Endothelial cell of umbilical vein (primary cell): ENCODE data around the gene RAD23B. TPM values are rescaled to one million over a fixed set of nuclear protein-coding genes. Genes with fewer than 3 reads are reported as not detected.

ENCODE experiments used
- BruUV-seq: library from RNA; stranded (reverse); fragments of 400-500 nt; replicated peaks from 2 replicates; lab custom pipeline; 2021; lab: Mats Ljungman, UMichigan
- CTCF ChIA-PET: fragments of 300-600, 350-600 bp; sonication (Branson Sonifier 250); formaldehyde crosslinking; loops from one replicate; lab custom pipeline; 2021; ENCODE audit warnings: antibody characterized with exemption, inconsistent platforms; lab: Charles Lee
- POLR2A ChIA-PET: fragments of 300-600, 350-600 bp; sonication (Branson Sonifier 250); formaldehyde crosslinking; loops from one replicate; lab custom pipeline; 2021; ENCODE audit warnings: antibody characterized with exemption, inconsistent platforms; lab: Charles Lee
- DNase-seq: peaks from one replicate; pipeline ENCODE4 v3.0.0-alpha.2; 2011; ENCODE audit warnings: low read depth, low spot score
- FAIRE-seq: peaks from 2 replicates; lab custom pipeline; 2011; peaks lifted over from hg19 to GRCh38; lab: Jason Lieb, UNC
- H2AFZ ChIP-seq: 2 replicates; pipeline ENCODE4 v1.6.0; 2012; ENCODE audit warnings: low read depth, low read length, control low read depth, inconsistent platforms
- H3K27ac ChIP-seq: 2 replicates; pipeline ENCODE4 v1.5.1; 2011; ENCODE audit warnings: low read depth, mild to moderate bottlenecking, control low read depth, low read length, moderate library complexity; ENCODE audit not compliant: insufficient read depth
- H3K27me3 ChIP-seq, 2 experiments: 2 replicates each; pipeline versions ENCODE4 v1.6.0 to v1.6.1; 2011; ENCODE audit warnings: low read length in 2 of 2, mixed read lengths in 1 of 2; ENCODE audit not compliant: control insufficient read depth in 2 of 2, insufficient read depth in 2 of 2
- H3K36me3 ChIP-seq, 2 experiments: 2 replicates in 1 of 2; 3 replicates in 1 of 2; pipeline ENCODE4 v1.5.1; 2011; ENCODE audit warnings: low read length in 2 of 2, mild to moderate bottlenecking in 1 of 2, moderate library complexity in 1 of 2; ENCODE audit not compliant: control insufficient read depth in 2 of 2, insufficient read depth in 2 of 2; ENCODE audit errors: extremely low read depth in 1 of 2
- H3K4me1 ChIP-seq: 3 replicates; pipeline ENCODE4 v1.5.1; 2011; ENCODE audit warnings: mild to moderate bottlenecking, low read length; ENCODE audit not compliant: control insufficient read depth, insufficient read depth; ENCODE audit errors: extremely low read depth
- H3K4me2 ChIP-seq: 2 replicates; pipeline ENCODE4 v1.6.1; 2011; ENCODE audit warnings: low read length, control low read depth, mixed read lengths; ENCODE audit not compliant: insufficient read depth
- H3K4me3 ChIP-seq, 3 experiments: fragments of 200-600 bp in 1 of 3; sonication (generic), shearing (Covaris generic) in 1 of 3; replicated peaks in 1 of 3; 2 replicates each; pipeline ENCODE4 v1.5.1; 2011 to 2016; ENCODE audit warnings: control low read depth in 3 of 3, low read length in 3 of 3, mild to moderate bottlenecking in 2 of 3, inconsistent platforms in 1 of 3, low read depth in 1 of 3, moderate library complexity in 1 of 3; ENCODE audit not compliant: insufficient read depth in 1 of 3
- H3K79me2 ChIP-seq: 2 replicates; pipeline ENCODE4 v1.6.0; 2012; ENCODE audit warnings: low read length, inconsistent platforms; ENCODE audit not compliant: control insufficient read depth, insufficient read depth
- H3K9ac ChIP-seq: replicated peaks from 2 replicates; pipeline ENCODE3; 2011; ENCODE audit warnings: low read length, control low read depth; ENCODE audit not compliant: insufficient read depth; ENCODE audit errors: extremely low read depth
- H3K9me1 ChIP-seq: replicated peaks from 3 replicates; pipeline ENCODE4 v1.6.0; 2011; ENCODE audit warnings: mild to moderate bottlenecking, low read length; ENCODE audit not compliant: control insufficient read depth, insufficient read depth; ENCODE audit errors: extremely low read depth
- H3K9me3 ChIP-seq: replicated peaks from 2 replicates; pipeline ENCODE4 v1.5.1; 2012; ENCODE audit warnings: low read length, inconsistent platforms; ENCODE audit not compliant: control insufficient read depth, insufficient read depth
- H4K20me1 ChIP-seq: replicated peaks from 2 replicates; pipeline ENCODE3; 2011; ENCODE audit warnings: mild to moderate bottlenecking, low read length; ENCODE audit not compliant: control insufficient read depth, insufficient read depth; ENCODE audit errors: extremely low read depth
- CTCF ChIP-seq, 2 donors: IDR thresholded peaks; 1 replicate in 1 of 2; 2 replicates in 1 of 2; pipeline ENCODE4 v1.5.1; 2011; ENCODE audit warnings: low read length in 2 of 2, mild to moderate bottlenecking in 2 of 2, moderate library complexity in 2 of 2, control low read depth in 1 of 2, inconsistent platforms in 1 of 2, low read depth in 1 of 2; ENCODE audit not compliant: insufficient read depth in 1 of 2; ENCODE audit errors: extremely low read depth in 1 of 2
- EZH2 ChIP-seq: IDR thresholded peaks from 2 replicates; pipeline ENCODE4 v1.6.1; 2012; ENCODE audit warnings: borderline replicate concordance, low read depth, mild to moderate bottlenecking, moderate library complexity, low read length, inconsistent platforms; ENCODE audit not compliant: severe bottlenecking
- FOS ChIP-seq: IDR thresholded peaks from 2 replicates; pipeline ENCODE4 v1.6.1; 2011; ENCODE audit warnings: mild to moderate bottlenecking, low read length, moderate library complexity, borderline replicate concordance; ENCODE audit not compliant: insufficient read depth
- GATA2 ChIP-seq: IDR thresholded peaks from 2 replicates; pipeline ENCODE4 v1.7.0; 2011; ENCODE audit warnings: low read depth, mild to moderate bottlenecking, moderate library complexity, mixed read lengths, low read length; ENCODE audit not compliant: insufficient read length, insufficient read depth
- JUN ChIP-seq: IDR thresholded peaks from 2 replicates; pipeline ENCODE4 v1.6.1; 2011; ENCODE audit warnings: borderline replicate concordance, low read depth; ENCODE audit not compliant: insufficient read length, insufficient read depth
- MAX ChIP-seq: IDR thresholded peaks from 2 replicates; pipeline ENCODE4 v1.6.1; 2011; ENCODE audit not compliant: insufficient read depth, insufficient read length
- MYC ChIP-seq: IDR thresholded peaks from one replicate; pipeline ENCODE4 v1.6.1; 2011; ENCODE audit warnings: mild to moderate bottlenecking, low read depth, low read length
- POLR2A ChIP-seq: IDR thresholded peaks from 2 replicates; pipeline ENCODE4 v1.6.1; 2012; ENCODE audit warnings: low read depth, mild to moderate bottlenecking, control low read depth, low read length
- POLR2AphosphoS5 ChIP-seq: IDR thresholded peaks from 2 replicates; pipeline ENCODE4 v1.6.1; 2012; ENCODE audit warnings: low read depth, mild to moderate bottlenecking, control low read depth, low read length, moderate library complexity; ENCODE audit not compliant: insufficient read depth
- dilution Hi-C: fragments of 300-500 bp; cut with MboI; formaldehyde crosslinking; loops from one replicate; pipeline ENCODE4 v1.15.0; 2019; ENCODE audit warnings: low sequenced_read_pairs; ENCODE audit not compliant: extremely low pct_ligation_motif_present
- intact Hi-C: fragments of 100-400 bp; cut with micrococcal nuclease; formaldehyde crosslinking; loops from one replicate; pipeline ENCODE4 v1.10.0; 2022
- polyA plus RNA-seq, 4 experiments: library from polyadenylated mRNA; depleted of rRNA in 3 of 4; stranded (reverse) in 3 of 4; unstranded in 1 of 4; fragments of >200 nt; gene quantifications; 2 replicates each; pipeline versions ENCODE4 v1.2.1 to v1.2.3, GENCODE V29; 2011 to 2012; ENCODE audit warnings: missing spikeins in 1 of 4
- total RNA-seq: library from RNA; stranded (reverse); gene quantifications from 2 replicates; pipeline ENCODE4 v1.2.3, GENCODE V29; 2021

RAD23B gene
- total and polyA plus RNA-seq, 2 donors (not counting 3 experiments of a cell fraction or from before 2014, with no cell fraction given) = 63.8 to 100 TPM

- FAIRE-seq (no peak), DNase-seq (no peak)
- ChIA-PET POLR2A (no interaction called here), CTCF (no interaction called here)
- H3K27ac ChIP-seq = no peak overlapping the region
- dilution Hi-C loops = no loop called here
- no peaks in the 10 kb centered on the region for H3K4me1 ChIP-seq
- no peak overlapping the region for H3K4me3 ChIP-seq
- no peak overlapping the region for H3K9ac ChIP-seq
- no peaks in the 10 kb centered on the region for H3K79me2 ChIP-seq
- H3K36me3 ChIP-seq = no peaks in the 10 kb centered on the region
- no peak overlapping the region for H3K4me2 ChIP-seq
- H4K20me1 ChIP-seq = no peaks in the 10 kb centered on the region
- H2AFZ ChIP-seq = no peak overlapping the region
- H3K27me3 ChIP-seq = peaks cover 0 to 9% of the 10 kb centered on the region in 2 experiments
- intact Hi-C loops = no loop called here
- BruUV-seq = no TSS peak
- no peaks in the 10 kb centered on the region for H3K9me3 ChIP-seq
- H3K9me1 ChIP-seq = no peaks in the 10 kb centered on the region
- no peak for TF ChIP-seq EZH2
- no peak for TF ChIP-seq MYC
- TF ChIP-seq FOS = no peak
- no peak for TF ChIP-seq POLR2A
- TF ChIP-seq MAX = no peak
- no peak for TF ChIP-seq GATA2
These were observed 19.8 kb upstream of the RAD23B start for GRCh38 chr9:107263289-107263688.

GRCh38 chr9:107266624-107267368 is 16.3 kb upstream of the RAD23B start:
- no peak overlapping the region for H3K9ac ChIP-seq
- dilution Hi-C loops = no loop called here
- BruUV-seq = no TSS peak
- TF ChIP-seq FOS = no peak
- no peak for TF ChIP-seq GATA2
- TF ChIP-seq POLR2AphosphoS5 = no peak
- TF ChIP-seq POLR2A = no peak
- no peak for TF ChIP-seq CTCF (IDR thresholded peaks at IDR 0.05; ENCODE audit: extremely low read depth in 1 of 2, insufficient read depth in 1 of 2, low read depth in 1 of 2, low read length in 2 of 2)
- no peak for TF ChIP-seq MYC
- no peak for TF ChIP-seq JUN
- no peak for TF ChIP-seq MAX
- TF ChIP-seq EZH2 = no peak
- H3K4me3 ChIP-seq = no peak overlapping the region
- CTCF ChIA-PET = no interaction called here
- H3K79me2 ChIP-seq = no peaks in the 10 kb centered on the region
- no peaks in the 10 kb centered on the region for H3K4me1 ChIP-seq
- no peaks in the 10 kb centered on the region for H3K36me3 ChIP-seq
- no peak overlapping the region for H3K4me2 ChIP-seq
- intact Hi-C loops = no loop called here
- POLR2A ChIA-PET = no interaction called here
- DNase-seq = no peak
- no peaks in the 10 kb centered on the region for H3K9me1 ChIP-seq
- peaks cover 8 to 11% of the 10 kb centered on the region in 2 experiments for H3K27me3 ChIP-seq
- no peaks in the 10 kb centered on the region for H4K20me1 ChIP-seq
- H3K27ac ChIP-seq = no peak overlapping the region
- no peak overlapping the region for H2AFZ ChIP-seq
- FAIRE-seq = no peak
- no peaks in the 10 kb centered on the region for H3K9me3 ChIP-seq
